Stimulated activated effector memory CD8-positive, alpha-beta T cell treated with anti-CD3 and anti-CD28 coated beads, Interleukin-12 subunit alpha, Interleukin-12 subunit beta, amount 100 ng/mL, for 72 hours (primary cell): ENCODE data around the gene TSHB.
"Not testable (repeated sequence)": the region's sequence is repeated elsewhere in the genome, so short reads cannot be mapped to it uniquely, and the experiment has no call there.

Experiments used
- ATAC-seq: fragments of 150-1000 bp; cut with Tn5 transposase; 2 replicates; pipeline ENCODE4 v1.10.0; 2021
- DNase-seq, 2 donors: peaks; one replicate each; pipeline ENCODE4 v3.0.0; 2021 to 2022; ENCODE audit warnings: low spot score in 2 of 2
- H3K27ac Mint-ChIP-seq: one replicate; pipeline ENCODE4 v1.8.0; 2022; ENCODE audit warnings: mild to moderate bottlenecking, mixed read lengths
- H3K36me3 Mint-ChIP-seq: one replicate; pipeline ENCODE4 v1.8.0; 2022; ENCODE audit warnings: mild to moderate bottlenecking, mixed read lengths
- H3K4me1 Mint-ChIP-seq: one replicate; pipeline ENCODE4 v1.8.0; 2022; ENCODE audit warnings: mixed read lengths
- H3K4me3 Mint-ChIP-seq: one replicate; pipeline ENCODE4 v1.8.0; 2022; ENCODE audit warnings: mild to moderate bottlenecking, mixed read lengths
- H3K9me3 Mint-ChIP-seq: one replicate; pipeline ENCODE4 v1.8.0; 2022; ENCODE audit warnings: mixed read lengths

Gene TSHB

DNA sequence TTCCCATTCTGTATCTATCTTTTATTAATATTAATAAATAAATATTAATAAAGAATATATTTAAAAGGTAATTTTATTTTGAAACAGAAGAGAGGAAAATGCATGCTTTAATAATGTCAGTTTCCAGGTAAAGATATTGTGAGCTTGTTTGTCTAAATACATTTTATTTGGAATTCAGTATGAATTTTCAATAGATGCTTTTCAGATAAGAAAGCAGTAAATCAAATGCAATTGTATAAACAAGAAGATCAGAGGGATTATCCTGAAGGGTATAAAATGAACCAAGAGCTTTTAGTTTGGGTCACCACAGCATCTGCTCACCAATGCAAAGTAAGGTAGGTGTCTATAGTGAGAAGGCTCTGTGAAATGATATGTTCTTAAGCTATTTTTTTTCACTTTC is at the start of gene TSHB:
Gene TSHB (plus strand): TSS at position 301 of the 400 bp plus-strand sequence. CDS start 3,537 bp downstream, outside the sequence.
- no peak for ATAC-seq
- H3K9me3 Mint-ChIP-seq: no peaks in the 10 kb centered on the region

GRCh38 chr1:114982251-114982650 is 47.4 kb upstream of the TSHB start:
- Mint-ChIP-seq H3K9me3 (peaks cover 12% of the 10 kb centered on the region), H3K36me3 (no peaks in the 10 kb centered on the region), H3K27ac (no peak overlapping the region), H3K4me3 (no peak overlapping the region), H3K4me1 (no peaks in the 10 kb centered on the region)
- DNase-seq (no peak), ATAC-seq (no peak)

More for the DNA sequence above, at the start of gene TSHB:
- H3K36me3 Mint-ChIP-seq: no peaks in the 10 kb centered on the region
- no peak within 1 kb of the TSS for H3K27ac Mint-ChIP-seq
- no peaks in the 10 kb centered on the region for H3K4me1 Mint-ChIP-seq
- DNase-seq: no peak
- no peak within 1 kb of the TSS for H3K4me3 Mint-ChIP-seq

- Mint-ChIP-seq H3K4me1 (no peaks in the 10 kb centered on the region), H3K4me3 (no peak overlapping the region), H3K27ac (no peak overlapping the region), H3K36me3 (no peaks in the 10 kb centered on the region), H3K9me3 (peaks cover 22% of the 10 kb centered on the region)
- DNase-seq (no peak), ATAC-seq (no peak)
These were observed 43.3 kb upstream of the TSHB start for GRCh38 chr1:114986286-114986685.

DNA sequence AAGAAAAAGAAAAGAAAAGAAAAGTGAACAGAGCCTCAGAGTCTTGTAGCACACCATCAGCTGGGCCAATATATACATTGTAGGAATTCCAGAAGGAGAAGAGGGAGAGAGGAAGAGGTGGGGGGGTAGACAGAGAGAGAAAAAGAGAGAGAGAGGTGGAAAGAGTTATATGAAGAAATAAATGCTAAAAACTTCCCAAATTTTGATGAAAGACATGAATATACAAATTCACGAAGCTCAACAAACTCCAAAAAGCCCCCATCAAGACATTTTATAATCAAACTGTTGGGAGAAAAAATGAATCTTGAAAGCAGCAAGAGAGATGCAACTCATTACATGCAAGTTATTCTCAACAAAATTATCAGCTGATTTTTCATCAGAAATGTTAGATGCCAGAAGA is 41.5 kb upstream of the TSHB start:
- no peak overlapping the region for H3K4me3 Mint-ChIP-seq

GRCh38 chr1:114997510-114998289 is 31.9 kb upstream of the TSHB start:
- no peak overlapping the region for H3K27ac Mint-ChIP-seq
- H3K36me3 Mint-ChIP-seq: no peaks in the 10 kb centered on the region
- ATAC-seq (no peak), DNase-seq (no peak)
- H3K4me3 Mint-ChIP-seq: no peak overlapping the region
- H3K4me1 Mint-ChIP-seq: no peaks in the 10 kb centered on the region
- H3K9me3 Mint-ChIP-seq: no peaks in the 10 kb centered on the region

More for the DNA sequence above, 41.5 kb upstream of the TSHB start:
- Mint-ChIP-seq H3K36me3 (no peaks in the 10 kb centered on the region), H3K4me1 (no peaks in the 10 kb centered on the region), H3K27ac (no peak overlapping the region), H3K9me3 (peaks cover 10% of the 10 kb centered on the region)
- ATAC-seq: no peak
- no peak for DNase-seq

DNA sequence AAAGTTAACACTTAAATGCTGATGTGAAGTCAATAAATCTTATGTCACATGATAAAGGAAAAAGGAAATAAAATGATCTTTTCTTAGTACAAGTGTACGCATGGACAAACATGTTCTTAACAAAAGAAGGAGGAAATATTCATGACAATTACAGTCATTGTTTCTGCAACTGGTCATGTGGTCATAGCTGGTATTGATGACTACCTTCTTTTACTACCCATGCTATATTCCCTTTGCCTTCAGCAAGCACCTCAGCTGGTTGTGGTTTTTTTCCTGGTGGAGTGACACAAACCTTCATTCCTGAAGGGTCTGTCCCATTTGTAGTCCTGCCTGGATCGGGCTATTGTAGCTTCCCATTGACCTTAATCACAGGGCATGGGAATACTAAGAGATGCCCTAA is 23.4 kb upstream of the TSHB start:
- no peaks in the 10 kb centered on the region for H3K4me1 Mint-ChIP-seq
- no peaks in the 10 kb centered on the region for H3K36me3 Mint-ChIP-seq
- no peak overlapping the region for H3K4me3 Mint-ChIP-seq
- DNase-seq: no peak
- no peak for ATAC-seq
- H3K9me3 Mint-ChIP-seq: peaks cover 2% of the 10 kb centered on the region
- no peak overlapping the region for H3K27ac Mint-ChIP-seq

DNA sequence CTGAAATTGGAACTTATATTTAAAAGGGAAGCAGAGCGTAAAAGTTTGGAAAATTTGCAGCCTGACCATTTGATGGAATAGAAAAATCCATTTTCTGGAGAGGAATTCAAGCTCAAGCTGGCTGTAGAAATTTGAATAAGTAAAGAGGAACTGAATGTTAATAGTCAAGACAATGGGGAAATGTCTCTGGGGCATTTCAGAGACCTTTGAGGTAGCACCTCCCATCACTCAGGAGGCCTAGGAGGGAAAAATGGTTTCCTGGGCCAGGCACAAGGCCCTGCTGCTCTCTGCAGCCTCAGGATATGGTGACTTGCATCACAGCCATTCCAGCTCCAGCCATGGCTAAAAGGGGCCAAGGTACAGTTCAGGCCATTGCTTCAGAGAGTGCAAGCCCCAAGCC is 17.6 kb upstream of the TSHB start:
- no peak for DNase-seq
- Mint-ChIP-seq H3K4me3 (no peak overlapping the region), H3K27ac (no peak overlapping the region), H3K4me1 (no peaks in the 10 kb centered on the region), H3K36me3 (no peaks in the 10 kb centered on the region), H3K9me3 (no peaks in the 10 kb centered on the region)
- ATAC-seq: no peak

DNA sequence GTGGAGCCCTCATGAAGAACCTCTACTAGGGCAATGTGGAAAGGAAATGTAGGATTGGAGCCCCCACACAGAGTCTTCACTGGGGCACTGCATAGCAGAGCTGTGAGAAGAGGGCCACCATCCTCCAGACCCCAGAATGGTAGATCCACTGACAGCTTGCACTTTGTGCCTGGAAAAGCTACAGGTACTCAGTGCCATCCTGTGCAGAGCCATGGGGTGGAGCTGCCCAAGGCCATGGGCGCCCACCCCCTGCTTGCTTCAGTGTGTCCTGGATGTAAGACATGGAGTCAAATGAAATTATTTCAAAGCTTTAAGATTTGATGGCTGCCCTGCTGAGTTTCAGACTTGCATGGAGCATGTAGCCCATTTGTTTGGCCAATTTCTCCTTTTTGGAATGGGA is 17.2 kb upstream of the TSHB start:
- no peak for ATAC-seq
- Mint-ChIP-seq H3K4me3 (no peak overlapping the region), H3K4me1 (no peaks in the 10 kb centered on the region), H3K36me3 (no peaks in the 10 kb centered on the region), H3K27ac (no peak overlapping the region), H3K9me3 (no peaks in the 10 kb centered on the region)
- no peak for DNase-seq

GRCh38 chr1:115013792-115014191 is 15.8 kb upstream of the TSHB start:
- no peaks in the 10 kb centered on the region for H3K36me3 Mint-ChIP-seq
- no peak for DNase-seq
- H3K4me3 Mint-ChIP-seq: no peak overlapping the region
- ATAC-seq: no peak
- no peak overlapping the region for H3K27ac Mint-ChIP-seq
- H3K4me1 Mint-ChIP-seq: no peaks in the 10 kb centered on the region
- H3K9me3 Mint-ChIP-seq: peaks cover 4% of the 10 kb centered on the region

- not testable (repeated sequence) for H3K4me3 Mint-ChIP-seq, H3K36me3 Mint-ChIP-seq, DNase-seq, H3K4me1 Mint-ChIP-seq, H3K27ac Mint-ChIP-seq, ATAC-seq, H3K9me3 Mint-ChIP-seq
These were observed 10.1 kb upstream of the TSHB start for GRCh38 chr1:115019549-115019948.

DNA sequence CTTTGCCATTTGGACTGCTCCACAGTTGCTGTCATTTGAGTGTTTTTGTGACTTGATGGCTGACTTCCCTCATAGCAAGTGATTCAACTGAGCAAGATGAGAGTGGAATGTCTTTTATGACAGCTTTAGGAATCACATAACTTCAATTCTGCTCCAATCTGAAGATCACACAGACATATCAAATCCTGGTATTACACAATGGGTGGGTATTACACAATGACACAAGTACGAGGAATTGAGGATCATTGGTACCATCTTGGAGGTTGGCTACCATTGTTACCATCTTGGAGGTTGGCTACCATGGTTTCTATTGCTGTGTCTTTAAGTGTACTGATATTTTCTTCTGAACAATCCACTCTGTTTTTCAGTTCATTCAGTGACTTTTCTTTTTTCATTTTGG is 8.5 kb upstream of the TSHB start:
- ATAC-seq (no peak), DNase-seq (no peak)
- H3K27ac Mint-ChIP-seq: no peak overlapping the region
- peaks cover 4% of the 10 kb centered on the region for H3K9me3 Mint-ChIP-seq
- H3K4me3 Mint-ChIP-seq: no peak overlapping the region
- no peaks in the 10 kb centered on the region for H3K36me3 Mint-ChIP-seq
- H3K4me1 Mint-ChIP-seq: no peaks in the 10 kb centered on the region

DNA sequence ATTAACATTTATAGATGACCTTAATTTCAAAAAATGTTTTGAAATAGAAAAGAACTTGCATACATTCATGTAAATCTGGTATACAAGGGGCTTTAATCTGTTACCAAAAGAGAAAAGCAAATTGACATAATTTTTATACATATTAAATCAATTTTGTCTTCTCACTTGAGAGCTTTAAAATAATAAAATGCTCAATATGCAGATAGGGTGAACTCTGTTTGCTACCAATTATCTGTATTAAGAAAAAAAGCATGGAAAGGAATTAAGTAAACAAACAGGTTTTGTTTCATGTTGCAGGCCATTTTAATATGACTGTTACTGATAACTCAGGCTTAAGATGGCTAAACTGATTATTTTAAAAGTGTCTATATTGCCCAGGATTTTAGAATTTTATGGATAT is 6.0 kb upstream of the TSHB start:
- H3K9me3 Mint-ChIP-seq: peaks cover 2% of the 10 kb centered on the region
- no peak overlapping the region for H3K4me3 Mint-ChIP-seq
- no peaks in the 10 kb centered on the region for H3K4me1 Mint-ChIP-seq
- DNase-seq (no peak), ATAC-seq (no peak)
- H3K36me3 Mint-ChIP-seq: no peaks in the 10 kb centered on the region
- H3K27ac Mint-ChIP-seq: no peak overlapping the region

- no peak for DNase-seq
- H3K27ac Mint-ChIP-seq: no peak overlapping the region
- H3K36me3 Mint-ChIP-seq: no peaks in the 10 kb centered on the region
- no peak for ATAC-seq
- no peaks in the 10 kb centered on the region for H3K4me1 Mint-ChIP-seq
- no peak overlapping the region for H3K4me3 Mint-ChIP-seq
- no peaks in the 10 kb centered on the region for H3K9me3 Mint-ChIP-seq
These were observed 2.0 kb downstream of the TSHB start for GRCh38 chr1:115031595-115031994.

- Mint-ChIP-seq H3K4me1 (no peaks in the 10 kb centered on the region), H3K9me3 (no peaks in the 10 kb centered on the region), H3K36me3 (no peaks in the 10 kb centered on the region), H3K4me3 (no peak overlapping the region), H3K27ac (no peak overlapping the region)
- DNase-seq (no peak), ATAC-seq (no peak)
These were observed 6.0 kb downstream of the TSHB start for GRCh38 chr1:115035652-115036051.

DNA sequence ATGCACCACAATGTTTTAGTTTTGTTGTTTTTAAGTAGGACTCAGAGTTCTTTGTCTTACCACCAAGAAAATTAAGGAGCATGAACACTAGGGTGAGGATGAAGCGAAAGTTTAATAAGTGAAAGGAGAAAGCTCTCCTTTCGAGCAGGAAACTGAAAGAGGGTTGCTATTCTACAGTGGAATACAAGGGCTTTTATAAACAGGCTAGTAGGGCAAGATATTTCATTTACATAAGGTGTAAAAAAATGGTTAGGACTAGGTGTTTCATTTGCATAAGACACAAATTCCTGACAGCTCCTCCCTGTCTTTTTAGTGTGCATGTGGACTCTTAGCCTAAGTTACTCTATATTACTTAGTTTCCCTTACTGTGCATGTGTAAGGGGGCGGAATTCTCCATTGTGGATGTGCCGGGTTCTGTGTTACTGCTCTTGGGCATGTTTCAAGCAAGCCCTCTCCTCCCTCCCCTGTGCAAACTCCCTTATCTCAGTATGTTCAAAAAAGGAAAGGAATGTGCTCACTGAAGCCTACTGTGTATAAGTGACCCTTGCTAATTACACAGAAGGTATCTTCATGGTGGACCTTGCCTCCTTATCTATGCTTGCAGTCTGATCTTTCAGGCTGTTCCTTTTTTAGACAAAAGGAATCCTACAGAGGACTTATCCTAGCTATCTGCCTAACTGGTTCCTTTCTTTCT is 7.3 kb downstream of the TSHB start:
- DNase-seq (no peak), ATAC-seq (no peak)
- Mint-ChIP-seq H3K27ac (no peak overlapping the region), H3K9me3 (no peaks in the 10 kb centered on the region), H3K4me3 (no peak overlapping the region), H3K4me1 (no peaks in the 10 kb centered on the region), H3K36me3 (no peaks in the 10 kb centered on the region)

- peaks cover 4% of the 10 kb centered on the region for H3K9me3 Mint-ChIP-seq
- ATAC-seq: no peak
- H3K4me1 Mint-ChIP-seq: no peaks in the 10 kb centered on the region
- DNase-seq: no peak
- H3K27ac Mint-ChIP-seq: no peak overlapping the region
- H3K36me3 Mint-ChIP-seq: no peaks in the 10 kb centered on the region
- no peak overlapping the region for H3K4me3 Mint-ChIP-seq
These were observed 10.9 kb downstream of the TSHB start for GRCh38 chr1:115040501-115040900.
